HG02759 (cell line): ENCODE measurements around the gene WDR44.
A peak's percentile ranks its signal among the peaks of the same experiment; 100 is the strongest.
"Not testable (repeated sequence)": the region's sequence is repeated elsewhere in the genome, so short reads cannot be mapped to it uniquely, and the experiment has no call there.

Experiments used
- ATAC-seq: cut with Tn5 transposase; IDR thresholded peaks from one replicate; pipeline ENCODE4 v1.9.1; 2021; ENCODE audit warnings: mild to moderate bottlenecking, moderate library complexity; ENCODE audit not compliant: unreplicated experiment

WDR44 gene

GRCh38 chrX:118345464-118346257, at the start of gene WDR44:
TSS of gene WDR44 (plus strand) at chrX:118346106. CDS start at chrX:118346504, 398 bp downstream.
- peak; percentile 87 for ATAC-seq

GRCh38 chrX:118305827-118306226, 40.1 kb upstream of the WDR44 start:
- ATAC-seq = not testable (repeated sequence)

- ATAC-seq = no peak
Observed at GRCh38 chrX:118315529-118315928, 30.4 kb upstream of the WDR44 start.

GRCh38 chrX:118324588-118324987, 21.3 kb upstream of the WDR44 start:
- ATAC-seq = no peak

- no peak for ATAC-seq
Observed at GRCh38 chrX:118325453-118325852, 20.5 kb upstream of the WDR44 start.

DNA sequence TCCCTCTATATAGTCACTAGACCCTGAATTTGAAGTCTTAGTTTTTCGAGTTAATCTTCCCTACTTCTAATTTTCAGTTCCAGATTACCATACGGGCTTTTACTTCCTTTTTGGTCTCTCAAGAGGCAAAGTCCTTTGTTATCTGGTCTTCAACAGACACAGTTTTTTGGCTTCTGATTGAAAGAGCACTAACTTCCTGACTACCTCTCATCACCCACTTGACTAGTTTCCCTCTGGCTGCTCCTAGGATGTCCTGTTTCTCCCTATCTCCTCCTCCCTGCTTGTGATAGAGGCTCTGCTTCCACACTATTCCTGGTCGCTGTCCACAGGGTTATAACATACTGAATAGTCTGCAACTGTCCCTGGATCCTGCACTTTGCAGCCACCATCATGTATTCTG, 16.7 kb upstream of the WDR44 start:
- ATAC-seq = no peak

GRCh38 chrX:118337687-118338086, 8.2 kb upstream of the WDR44 start:
- no peak for ATAC-seq

DNA sequence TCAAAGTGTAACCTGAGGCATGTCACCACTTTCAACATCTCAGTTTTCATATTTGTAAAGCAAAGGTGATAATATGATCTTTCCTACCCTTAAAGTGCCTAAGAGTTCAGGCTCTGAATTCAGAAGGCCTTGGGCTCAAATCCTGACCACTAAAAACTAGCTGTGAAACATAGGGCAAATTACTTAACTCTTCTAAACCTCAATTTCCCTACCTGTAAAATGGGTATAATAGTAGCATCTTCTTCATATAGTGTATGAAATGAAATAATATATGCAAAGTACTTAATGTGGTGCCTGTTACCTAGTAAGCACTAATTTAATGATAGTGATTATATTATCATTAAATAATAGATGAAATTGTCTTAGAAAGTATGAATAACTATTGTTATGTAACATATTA, 7.0 kb upstream of the WDR44 start:
- ATAC-seq = no peak

DNA sequence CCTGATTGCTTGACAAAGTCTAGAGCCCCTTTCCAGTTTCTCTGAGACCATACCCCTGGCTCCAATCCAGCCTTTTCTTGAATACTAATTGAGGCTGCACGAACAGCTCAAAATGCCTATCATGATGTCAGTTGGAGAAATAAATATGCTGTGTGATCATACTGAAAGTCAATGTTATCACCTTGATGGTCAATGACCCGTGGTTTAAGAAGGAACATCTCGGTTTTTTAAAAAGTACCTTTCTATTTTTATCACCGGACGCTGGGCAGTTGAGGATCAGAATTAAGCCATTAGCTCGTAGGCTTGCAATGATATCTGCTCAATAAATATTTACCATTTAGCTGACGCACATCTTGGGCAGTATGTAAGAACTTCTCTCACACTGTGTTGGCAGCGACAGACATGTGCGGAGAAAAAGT, 852 bp upstream of the WDR44 start:
- ATAC-seq = peak; percentile 6

DNA sequence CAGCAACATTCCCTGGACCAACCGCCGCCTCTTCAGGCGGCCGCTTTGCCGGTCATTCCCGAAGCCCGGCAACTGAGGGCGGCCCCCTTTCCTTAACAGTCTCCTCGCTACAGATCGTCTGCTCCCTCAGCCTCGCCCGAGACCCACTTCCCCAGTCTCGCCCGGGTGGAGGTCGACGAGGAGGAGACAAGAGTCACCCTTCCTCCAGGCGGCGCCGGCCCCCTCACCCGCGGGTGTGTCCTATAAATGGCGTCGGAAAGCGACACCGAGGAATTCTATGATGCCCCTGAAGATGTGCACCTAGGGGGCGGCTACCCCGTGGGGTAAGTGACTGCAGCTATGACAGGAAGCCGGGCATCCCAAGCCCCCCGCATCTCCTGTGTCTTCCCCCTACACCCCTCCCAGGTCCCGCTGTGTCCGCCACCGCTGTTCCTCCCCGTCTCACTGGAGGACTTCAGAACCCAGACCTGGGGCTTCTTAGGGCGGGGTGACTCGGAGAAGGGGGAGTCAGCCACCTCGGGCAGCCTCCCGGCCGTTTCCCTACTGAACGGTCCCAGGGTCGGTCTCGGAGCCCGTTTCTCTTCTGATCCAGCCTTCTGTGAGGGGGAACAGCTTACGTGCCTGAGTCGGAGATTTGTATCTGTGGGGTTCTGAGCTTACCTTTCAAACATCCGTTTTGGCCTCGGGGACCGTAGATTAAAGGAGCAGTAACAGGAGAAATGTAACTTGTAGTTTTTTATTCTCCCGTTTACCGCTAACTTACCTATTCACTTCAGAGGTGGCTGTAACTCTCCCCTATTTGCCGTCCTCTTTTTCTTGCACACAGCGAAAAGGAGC, 570 bp downstream of the WDR44 start:
- ATAC-seq = peak; percentile 29

- ATAC-seq = no peak
Observed at GRCh38 chrX:118347131-118347530, 1.2 kb downstream of the WDR44 start.

DNA sequence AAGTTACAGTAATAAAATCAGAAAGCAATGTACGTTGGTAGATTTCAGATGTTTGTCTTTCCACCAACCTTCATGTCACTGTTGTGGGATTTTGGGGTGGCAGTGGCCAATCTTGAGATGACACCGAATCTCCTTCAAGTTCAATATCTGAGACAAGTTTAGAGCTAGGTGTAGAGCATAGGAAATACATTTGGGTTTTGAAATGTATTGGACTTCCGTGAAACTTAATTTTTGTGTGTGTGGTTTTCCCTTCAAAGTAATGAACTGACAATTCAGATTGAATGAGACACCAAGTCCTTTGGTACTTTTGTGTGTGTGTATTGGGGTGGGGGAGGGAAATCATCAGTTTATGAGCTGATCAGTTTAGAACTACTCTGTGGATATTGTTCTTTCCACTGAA, 1.8 kb downstream of the WDR44 start:
- no peak for ATAC-seq

DNA sequence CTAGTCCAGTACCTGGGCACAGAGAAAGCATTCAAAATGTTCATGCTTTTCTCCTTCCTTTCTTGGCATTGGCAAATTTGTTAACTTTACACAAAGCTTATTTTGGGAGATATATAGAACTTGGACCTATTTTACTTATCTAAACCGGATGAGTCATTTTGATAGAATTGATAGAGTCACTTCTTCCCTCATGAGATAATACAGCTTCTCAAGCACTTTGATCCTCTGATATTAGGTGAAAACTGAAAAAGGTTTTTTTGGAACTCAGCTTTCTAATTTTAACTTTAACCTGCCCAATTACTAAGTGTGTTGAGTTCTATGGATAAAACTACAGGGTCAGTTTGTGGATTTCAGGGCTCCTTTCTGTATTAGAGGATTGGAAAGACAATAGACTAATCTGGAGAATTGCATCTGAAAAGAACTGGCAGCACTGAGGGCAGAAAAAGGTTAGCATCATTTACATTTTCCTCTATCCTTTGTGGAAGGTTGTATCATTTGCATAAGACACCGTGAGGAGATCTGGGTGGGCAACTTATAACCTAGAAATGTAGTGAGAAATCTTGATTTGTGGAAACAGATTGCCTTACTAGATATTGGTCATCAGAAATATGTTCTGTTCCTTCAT, 2.4 kb downstream of the WDR44 start:
- no peak for ATAC-seq

DNA sequence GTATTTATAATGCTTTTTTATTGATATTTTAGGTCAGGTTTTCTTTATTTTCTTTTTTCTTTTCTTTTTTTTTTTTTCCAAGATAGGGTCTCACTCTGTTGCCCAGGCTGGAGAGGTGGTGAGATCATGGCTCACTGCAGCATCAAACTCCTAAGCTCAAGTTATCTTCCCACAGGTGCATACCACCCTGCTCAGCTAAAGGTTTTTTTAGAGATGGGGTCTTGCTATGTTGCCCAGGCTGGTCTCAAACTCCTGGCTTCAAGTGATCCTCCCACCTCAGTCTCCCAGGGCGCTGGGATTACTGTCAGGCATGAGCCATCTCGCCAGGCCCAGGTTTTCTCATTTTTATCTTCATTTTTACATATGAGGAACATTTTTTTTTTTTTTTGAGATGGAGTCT, 3.3 kb downstream of the WDR44 start:
- no peak for ATAC-seq

GRCh38 chrX:118350221-118350620, 4.3 kb downstream of the WDR44 start:
- no peak for ATAC-seq

DNA sequence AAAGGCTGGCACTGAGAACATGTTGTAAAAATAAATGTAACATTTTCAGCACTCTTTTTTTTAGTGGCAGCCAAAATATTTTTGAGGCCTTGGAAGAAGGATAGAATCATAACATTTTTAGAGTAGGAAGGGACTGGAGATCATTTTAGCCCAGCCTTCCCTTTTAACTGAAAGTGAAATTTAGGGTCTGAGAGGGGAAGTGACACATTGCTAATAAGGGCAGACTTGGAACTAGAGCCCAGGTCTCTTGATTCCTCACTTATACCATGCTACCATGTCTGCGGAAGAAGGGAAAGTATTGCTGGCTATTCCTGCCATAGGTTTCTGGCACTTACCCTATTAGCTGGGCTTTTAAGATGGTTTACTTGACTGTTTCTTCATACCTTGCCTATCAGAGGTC, 4.8 kb downstream of the WDR44 start:
- ATAC-seq = no peak

GRCh38 chrX:118352566-118352965, 6.7 kb downstream of the WDR44 start:
- ATAC-seq = no peak

GRCh38 chrX:118353081-118353850, 7.4 kb downstream of the WDR44 start:
- peak; percentile 69 for ATAC-seq

DNA sequence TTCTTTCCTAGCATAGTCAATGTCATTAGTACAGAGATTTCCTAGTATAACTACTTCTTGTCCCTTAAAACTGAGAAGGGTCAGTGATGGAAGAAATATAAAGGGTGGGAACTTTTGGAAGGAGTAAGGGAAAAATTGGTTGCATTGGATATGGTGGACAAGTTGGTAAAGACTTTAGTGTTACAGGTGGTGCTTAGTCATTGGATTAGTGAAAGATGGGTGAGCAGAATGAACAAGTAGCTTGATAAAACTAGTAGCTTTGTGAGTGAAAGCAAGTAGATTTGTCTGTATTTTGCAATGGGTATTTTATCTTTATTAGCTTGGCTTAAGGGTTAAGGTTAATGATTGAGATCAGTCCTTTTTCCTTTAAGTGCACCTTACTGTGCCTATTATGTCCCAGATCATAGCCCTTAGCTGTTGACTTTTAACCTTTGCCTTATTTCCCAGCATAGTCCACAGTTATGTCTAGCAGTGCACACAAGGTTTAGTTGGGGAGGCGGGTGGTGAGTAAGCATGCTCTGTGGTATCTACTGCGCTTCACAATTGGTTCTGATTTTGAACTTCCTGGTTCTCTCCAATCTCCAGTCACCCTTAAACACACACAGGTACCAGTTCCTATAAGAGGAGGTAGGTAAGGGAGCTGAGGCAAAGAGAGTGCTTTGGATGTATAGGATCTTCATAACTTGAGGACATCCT, 9.5 kb downstream of the WDR44 start:
- no peak for ATAC-seq

DNA sequence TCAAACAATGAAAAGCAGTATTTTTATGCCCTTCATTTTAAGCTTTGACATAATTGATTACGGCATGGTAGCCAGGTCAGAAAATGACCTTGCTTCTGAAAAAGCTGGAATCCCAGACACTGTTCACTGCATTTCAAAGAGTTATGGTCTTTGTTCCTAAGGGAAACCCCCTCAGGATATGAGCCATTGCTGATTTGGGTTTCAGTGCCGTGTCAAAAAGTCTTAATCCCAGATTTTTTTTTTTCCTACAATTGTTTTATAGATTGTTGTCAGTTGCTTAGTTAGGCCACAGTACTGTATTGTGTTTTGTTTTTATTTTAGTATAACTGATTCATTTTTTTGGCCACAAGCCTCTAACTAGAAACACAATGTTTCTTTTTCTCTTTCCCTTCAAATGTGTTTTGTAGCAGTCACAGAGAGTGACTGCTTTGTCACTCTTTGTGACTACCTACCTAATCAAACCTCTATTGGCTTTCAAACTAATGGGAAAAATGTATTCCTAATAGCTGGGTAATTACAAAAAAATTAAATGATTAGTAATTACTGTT, 10.3 kb downstream of the WDR44 start:
- ATAC-seq = no peak
